Gastrocnemius medialis (tissue), 4 donors: ENCODE measurements around the gene ANXA3.

Experiments
- POLR2A ChIP-seq, 2 donors: fragments of 450-650 bp; IDR thresholded peaks; one replicate each; pipeline ENCODE4 v1.6.1; 2017; ENCODE audit warnings: antibody characterized with exemption in 2 of 2, mild to moderate bottlenecking in 2 of 2, moderate library complexity in 2 of 2
- TF ChIP-seq, protein P1 (sequence below), 5 experiments: fragments of 450-650 bp in 3 of 5; fragments of 200-600 bp in 2 of 5; sonication (generic) in 2 of 5; IDR thresholded peaks in 4 of 5; conservative IDR thresholded peaks in 1 of 5; 1 replicate in 4 of 5; 2 replicates in 1 of 5; pipeline ENCODE4 v1.5.1; 2016 to 2019; ENCODE audit warnings: antibody characterized with exemption in 5 of 5, mild to moderate bottlenecking in 3 of 5, moderate library complexity in 3 of 5

- TF ChIP-seq, protein P1, sequence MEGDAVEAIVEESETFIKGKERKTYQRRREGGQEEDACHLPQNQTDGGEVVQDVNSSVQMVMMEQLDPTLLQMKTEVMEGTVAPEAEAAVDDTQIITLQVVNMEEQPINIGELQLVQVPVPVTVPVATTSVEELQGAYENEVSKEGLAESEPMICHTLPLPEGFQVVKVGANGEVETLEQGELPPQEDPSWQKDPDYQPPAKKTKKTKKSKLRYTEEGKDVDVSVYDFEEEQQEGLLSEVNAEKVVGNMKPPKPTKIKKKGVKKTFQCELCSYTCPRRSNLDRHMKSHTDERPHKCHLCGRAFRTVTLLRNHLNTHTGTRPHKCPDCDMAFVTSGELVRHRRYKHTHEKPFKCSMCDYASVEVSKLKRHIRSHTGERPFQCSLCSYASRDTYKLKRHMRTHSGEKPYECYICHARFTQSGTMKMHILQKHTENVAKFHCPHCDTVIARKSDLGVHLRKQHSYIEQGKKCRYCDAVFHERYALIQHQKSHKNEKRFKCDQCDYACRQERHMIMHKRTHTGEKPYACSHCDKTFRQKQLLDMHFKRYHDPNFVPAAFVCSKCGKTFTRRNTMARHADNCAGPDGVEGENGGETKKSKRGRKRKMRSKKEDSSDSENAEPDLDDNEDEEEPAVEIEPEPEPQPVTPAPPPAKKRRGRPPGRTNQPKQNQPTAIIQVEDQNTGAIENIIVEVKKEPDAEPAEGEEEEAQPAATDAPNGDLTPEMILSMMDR (IDR thresholded peaks at IDR 0.05 in 4 of 5, conservative IDR thresholded peaks at IDR 0.05 in 1 of 5), result no peak
- no peak for TF ChIP-seq POLR2A (IDR thresholded peaks at IDR 0.05)
Observed at GRCh38 chr4:78532046-78532445, 19.5 kb upstream of the ANXA3 start.
